ENCODE data around the gene SLC38A11. TPM values are rescaled to one million over a fixed set of nuclear protein-coding genes. Genes with fewer than 3 reads are reported as not detected.
"Not testable (repeated sequence)": the region's sequence is repeated elsewhere in the genome, so short reads cannot be mapped to it uniquely, and the experiment has no call there.

The SLC38A11 gene
- total and polyA plus RNA-seq, 2 of the 13 experiments (the other 11 are each of a cell fraction or from before 2014, with no cell fraction given): 14.0 to 14.3 TPM

DNA sequence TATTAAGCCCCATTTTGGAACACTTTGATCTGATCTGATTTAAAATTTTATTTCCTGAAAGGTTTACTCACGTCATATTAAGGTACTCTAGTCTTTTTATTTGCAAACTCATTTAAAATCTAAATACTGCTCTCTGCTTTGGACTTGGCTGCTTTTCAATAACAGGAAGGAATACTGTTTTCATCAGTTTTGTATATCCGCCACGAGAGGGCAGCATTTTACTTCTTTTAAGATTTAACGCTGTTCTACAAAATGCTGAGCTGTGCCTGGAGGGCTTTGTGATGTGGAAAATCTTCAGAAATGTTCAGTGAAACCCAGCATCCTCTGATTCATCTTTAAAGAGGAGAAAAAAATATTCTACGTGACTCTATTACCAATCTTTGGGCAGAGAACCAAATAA is 37.5 kb upstream of the SLC38A11 start (continued):
- TF ChIP-seq ZNF652 (CRISPR knock-in tag; IDR thresholded peaks at IDR 0.05; ENCODE audit: borderline replicate concordance, low read depth) (no peak), MAFF (IDR thresholded peaks at IDR 0.05; ENCODE audit: low read depth, low read length) (peak; percentile 73), MIXL1 (CRISPR knock-in tag; IDR thresholded peaks at IDR 0.05) (no peak), ATF7-NPFF (CRISPR knock-in tag; IDR thresholded peaks at IDR 0.05; ENCODE audit: low read depth) (no peak), MXI1 (IDR thresholded peaks at IDR 0.05; ENCODE audit: borderline replicate concordance, low read depth, low read length) (no peak), HNF4G (IDR thresholded peaks at IDR 0.05; ENCODE audit: borderline replicate concordance, low read depth, low read length) (no peak), HNF4G (CRISPR knock-in tag; IDR thresholded peaks at IDR 0.05; ENCODE audit: borderline replicate concordance, low read depth) (no peak), RAD21 (CRISPR knock-in tag; IDR thresholded peaks at IDR 0.05) (0 out of 2 replicates have a peak, but pooled peaks have one; percentile 20), U2AF2 (IDR thresholded peaks at IDR 0.05; ENCODE audit: low read depth, low read length) (no peak), ATF7 (IDR thresholded peaks at IDR 0.05) (no peak), ATF7 (CRISPR knock-in tag; IDR thresholded peaks at IDR 0.05) (no peak), ZNF703 (CRISPR knock-in tag; IDR thresholded peaks at IDR 0.05; ENCODE audit: borderline replicate concordance) (no peak), SP2 (CRISPR knock-in tag; IDR thresholded peaks at IDR 0.05) (no peak), NCOA5 (CRISPR knock-in tag; IDR thresholded peaks at IDR 0.05) (no peak), FOXA1 (IDR thresholded peaks at IDR 0.05) (no peak), FOXA1 (CRISPR knock-in tag; IDR thresholded peaks at IDR 0.05) (no peak), MAFK (conservative IDR thresholded peaks at IDR 0.05 in 1 of 2, IDR thresholded peaks at IDR 0.05 in 1 of 2; ENCODE audit: low read length in 2 of 2) (peak; percentile 71 to 74), KAT8 (CRISPR knock-in tag; IDR thresholded peaks at IDR 0.05) (0 out of 2 replicates have a peak, but pooled peaks have one; percentile 26), ZNF264 (CRISPR knock-in tag; IDR thresholded peaks at IDR 0.05) (no peak)
- TF ChIP-seq, protein P1, sequence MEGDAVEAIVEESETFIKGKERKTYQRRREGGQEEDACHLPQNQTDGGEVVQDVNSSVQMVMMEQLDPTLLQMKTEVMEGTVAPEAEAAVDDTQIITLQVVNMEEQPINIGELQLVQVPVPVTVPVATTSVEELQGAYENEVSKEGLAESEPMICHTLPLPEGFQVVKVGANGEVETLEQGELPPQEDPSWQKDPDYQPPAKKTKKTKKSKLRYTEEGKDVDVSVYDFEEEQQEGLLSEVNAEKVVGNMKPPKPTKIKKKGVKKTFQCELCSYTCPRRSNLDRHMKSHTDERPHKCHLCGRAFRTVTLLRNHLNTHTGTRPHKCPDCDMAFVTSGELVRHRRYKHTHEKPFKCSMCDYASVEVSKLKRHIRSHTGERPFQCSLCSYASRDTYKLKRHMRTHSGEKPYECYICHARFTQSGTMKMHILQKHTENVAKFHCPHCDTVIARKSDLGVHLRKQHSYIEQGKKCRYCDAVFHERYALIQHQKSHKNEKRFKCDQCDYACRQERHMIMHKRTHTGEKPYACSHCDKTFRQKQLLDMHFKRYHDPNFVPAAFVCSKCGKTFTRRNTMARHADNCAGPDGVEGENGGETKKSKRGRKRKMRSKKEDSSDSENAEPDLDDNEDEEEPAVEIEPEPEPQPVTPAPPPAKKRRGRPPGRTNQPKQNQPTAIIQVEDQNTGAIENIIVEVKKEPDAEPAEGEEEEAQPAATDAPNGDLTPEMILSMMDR (CRISPR knock-in tag; IDR thresholded peaks at IDR 0.05): peak; percentile 73

DNA sequence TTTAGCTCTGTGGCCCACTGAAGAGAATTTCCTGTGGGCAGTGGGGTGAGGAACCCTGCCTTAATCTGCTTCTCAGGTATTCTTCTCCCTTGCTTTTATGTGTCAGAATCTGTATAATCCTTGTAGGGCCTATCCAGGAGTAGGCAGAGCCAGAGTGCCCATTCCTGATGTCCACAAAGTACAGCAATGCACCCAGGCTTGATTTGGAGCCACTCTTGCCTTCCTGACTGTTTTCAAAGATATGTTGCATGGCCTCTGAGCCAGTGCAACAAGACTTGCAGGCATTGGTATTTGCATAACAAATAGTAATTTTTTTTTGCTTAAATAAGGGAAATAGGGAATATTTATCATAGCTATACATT is 36.7 kb upstream of the SLC38A11 start:
- H2AFZ ChIP-seq (ENCODE audit: low read length); H3K4me3 ChIP-seq (replicated peaks in 1 of 3; ENCODE audit: insufficient read depth in 1 of 3, low read depth in 2 of 3, low read length in 3 of 3); FAIRE-seq; BruUV-seq (replicated peaks); H4K20me1 ChIP-seq (ENCODE audit: insufficient read depth, low read length); H3K36me3 ChIP-seq (replicated peaks in 1 of 2; ENCODE audit: control insufficient read depth in 1 of 2, insufficient read depth in 2 of 2, low read length in 2 of 2); H3K79me2 ChIP-seq (ENCODE audit: insufficient read depth, low read length); H3K27me3 ChIP-seq (ENCODE audit: control insufficient read depth in 1 of 2, insufficient read depth in 2 of 2, low read length in 2 of 2); POLR2A ChIA-PET; DNase-seq (ENCODE audit: low spot score); H3K9me3 ChIP-seq (ENCODE audit: low read length); H3K4me2 ChIP-seq (ENCODE audit: low read depth, low read length); H3K9ac ChIP-seq (ENCODE audit: insufficient read depth, low read depth, low read length); H3K4me1 ChIP-seq (ENCODE audit: insufficient read depth, low read length); H3K27ac ChIP-seq (ENCODE audit: extremely low read length, insufficient read depth, low read length); in situ Hi-C loops (cut with HindIII; ENCODE audit: extremely low pct_ligation_motif_present, low pct_unique_long_range_greater_than_20kb): not testable (repeated sequence)
- intact Hi-C loops (cut with micrococcal nuclease; ENCODE audit: unreplicated experiment): loop anchor here (1.0 to 2.0 kb wide), 3 partner anchors 212 to 315 kb away; partner anchors contain the start of gene SCN3A
- CTCF ChIA-PET (ENCODE audit: low intra/inter-chr PET ratio, low total read pairs): interaction anchor here (1.5 to 2.2 kb wide), 3 partner anchors 23 to 302 kb away, joined by 4 to 6 read pairs (median 6); no protein-coding TSS in a partner anchor
- peak; percentile 45 for ATAC-seq

Data from HepG2 (cell line).